ENCODE measurements around the gene KTN1.

- no peak for TF ChIP-seq CTCF (IDR thresholded peaks at IDR 0.05; ENCODE audit: low read length)
- TF ChIP-seq EZH2 (IDR thresholded peaks at IDR 0.05; ENCODE audit: borderline replicate concordance, low read length): no peak
Observed at GRCh38 chr14:55650992-55651391, 71.0 kb downstream of the KTN1 start.

Measured in OCI-LY1 (cell line).